Middle frontal gyrus (tissue), 1 donor: ENCODE data around the gene TMEM100.

Experiments used
- DNase-seq: peaks from one replicate; pipeline ENCODE4 v3.0.0-alpha.2; 2015; ENCODE audit warnings: low spot score; ENCODE audit errors: extremely low spot score

TMEM100 gene

GRCh38 chr17:55745258-55745657 is 22.6 kb upstream of the TMEM100 start:
- DNase-seq = no peak

- no peak for DNase-seq
These were observed 20.5 kb upstream of the TMEM100 start for GRCh38 chr17:55743103-55743679.

- DNase-seq = no peak
These were observed 19.8 kb upstream of the TMEM100 start for GRCh38 chr17:55742272-55743102.

GRCh38 chr17:55741356-55741700 is 18.7 kb upstream of the TMEM100 start:
- DNase-seq = no peak

GRCh38 chr17:55740511-55741355 is 18.1 kb upstream of the TMEM100 start:
- DNase-seq = no peak

GRCh38 chr17:55737976-55738501 is 15.4 kb upstream of the TMEM100 start:
- no peak for DNase-seq

- no peak for DNase-seq
These were observed 13.2 kb upstream of the TMEM100 start for GRCh38 chr17:55735731-55736405.

- DNase-seq = no peak
These were observed 11.6 kb upstream of the TMEM100 start for GRCh38 chr17:55734128-55734781.

- DNase-seq = no peak
These were observed 9.1 kb upstream of the TMEM100 start for GRCh38 chr17:55731586-55732250.

- no peak for DNase-seq
These were observed 8.1 kb upstream of the TMEM100 start for GRCh38 chr17:55730808-55731207.

GRCh38 chr17:55730380-55730779 is 7.7 kb upstream of the TMEM100 start:
- DNase-seq = no peak

GRCh38 chr17:55729484-55729883 is 6.8 kb upstream of the TMEM100 start:
- DNase-seq = no peak

- DNase-seq = no peak
These were observed 6.2 kb upstream of the TMEM100 start for GRCh38 chr17:55728833-55729232.

- DNase-seq = no peak
These were observed 5.7 kb upstream of the TMEM100 start for GRCh38 chr17:55728361-55728760.

GRCh38 chr17:55727920-55728319 is 5.3 kb upstream of the TMEM100 start:
- no peak for DNase-seq

- no peak for DNase-seq
These were observed 4.6 kb upstream of the TMEM100 start for GRCh38 chr17:55727275-55727674.

- DNase-seq = no peak
These were observed 3.8 kb upstream of the TMEM100 start for GRCh38 chr17:55726440-55726839.

- DNase-seq = no peak
These were observed 804 bp upstream of the TMEM100 start for GRCh38 chr17:55723488-55723848.

- no peak for DNase-seq
These were observed 488 bp downstream of the TMEM100 start for GRCh38 chr17:55722016-55722736.
